H7 (cell line): Measurements from ENCODE around the gene ABCB4. TPM values are rescaled to one million over a fixed set of nuclear protein-coding genes. Genes with fewer than 3 reads are reported as not detected.

Experiments
- DNase-seq: peaks from one replicate; pipeline ENCODE4 v3.0.0; 2012
- H3K27me3 ChIP-seq: 2 replicates; pipeline ENCODE4 v1.6.0; 2011; ENCODE audit warnings: mild to moderate bottlenecking, low read length; ENCODE audit not compliant: control insufficient read depth, insufficient read depth
- H3K36me3 ChIP-seq: replicated peaks from 2 replicates; pipeline ENCODE4 v1.5.1; 2011; ENCODE audit warnings: low read length; ENCODE audit not compliant: control insufficient read depth, insufficient read depth
- H3K4me3 ChIP-seq: 2 replicates; pipeline ENCODE4 v1.5.1; 2011; ENCODE audit warnings: low read depth, mild to moderate bottlenecking, control low read depth, low read length, moderate library complexity; ENCODE audit not compliant: insufficient read depth
- total RNA-seq: library from RNA; depleted of rRNA; stranded (reverse); fragments of >200 nt; shearing (Covaris generic); gene quantifications from 2 replicates; pipeline ENCODE4 v1.2.3, GENCODE V29; 2014; rRNA removed

ABCB4 gene
- total RNA-seq, 1 experiment from 2014 or later, result 0.69 TPM

DNA sequence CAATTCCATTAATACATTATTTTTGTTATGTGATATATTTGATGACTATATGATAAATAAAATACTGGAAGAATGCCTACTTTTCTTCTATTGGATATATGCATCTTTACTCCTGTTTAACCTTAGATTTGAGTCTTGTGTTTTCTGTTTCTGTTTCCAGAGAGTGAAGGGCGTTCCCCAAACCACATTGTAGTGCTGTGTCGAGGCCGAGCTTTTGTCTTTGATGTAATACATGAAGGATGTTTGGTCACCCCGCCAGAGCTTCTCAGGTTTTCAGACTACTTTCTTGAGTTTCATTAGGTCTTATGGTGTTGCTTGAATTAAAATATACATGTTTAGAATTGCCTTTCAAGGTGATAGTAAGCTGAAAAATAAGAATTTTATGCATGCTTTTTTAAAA, 106.3 kb downstream of the ABCB4 start:
- no peak overlapping the region for H3K4me3 ChIP-seq
- H3K27me3 ChIP-seq, result no peaks in the 10 kb centered on the region
- H3K36me3 ChIP-seq, result no peaks in the 10 kb centered on the region; the same call in 1 of the 2 replicates
- DNase-seq, result no peak

DNA sequence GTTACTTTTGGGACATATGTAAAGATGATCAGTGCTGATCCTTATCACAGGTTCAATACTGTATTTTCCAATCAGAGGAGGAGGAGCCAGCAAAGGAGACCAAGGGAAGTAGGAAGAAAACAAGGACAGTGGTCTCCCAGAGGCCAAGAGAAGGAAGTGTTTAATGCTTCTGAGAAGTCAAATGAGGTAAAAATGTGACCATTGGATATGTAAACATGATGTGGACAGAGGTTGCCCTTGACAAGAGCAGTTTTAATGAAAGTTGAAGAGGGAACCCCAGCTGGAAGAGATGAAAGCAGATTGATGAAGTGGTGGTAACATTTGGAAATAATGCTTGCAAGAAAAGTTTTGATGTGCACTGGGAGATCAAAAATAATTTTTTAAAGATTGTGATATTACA, 111.2 kb downstream of the ABCB4 start:
- Histone ChIP-seq H3K4me3 (no peak overlapping the region), H3K27me3 (no peaks in the 10 kb centered on the region), H3K36me3 (no peaks in the 10 kb centered on the region)
- no peak for DNase-seq

DNA sequence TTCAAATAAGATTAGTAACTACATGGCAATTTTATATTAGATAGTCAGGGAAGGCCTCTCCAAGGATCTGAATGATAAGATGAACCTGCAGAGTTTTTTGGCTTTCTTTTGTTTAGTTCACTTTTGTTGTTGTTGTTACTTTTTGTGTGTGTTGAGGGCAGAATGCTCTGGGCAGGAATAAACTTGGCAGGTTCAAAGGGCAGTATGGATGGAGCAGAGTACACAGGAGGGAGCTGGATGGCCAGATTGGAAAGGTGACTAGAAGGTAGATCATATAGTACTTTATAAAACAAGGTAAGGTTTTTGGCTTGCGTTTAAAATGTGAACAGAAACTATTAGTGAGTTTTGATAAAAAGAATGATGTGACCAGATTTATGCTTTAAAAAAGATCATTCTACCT, 112.1 kb downstream of the ABCB4 start:
- no peaks in the 10 kb centered on the region for H3K36me3 ChIP-seq
- no peaks in the 10 kb centered on the region for H3K27me3 ChIP-seq
- H3K4me3 ChIP-seq, result no peak overlapping the region
- DNase-seq, result no peak

DNA sequence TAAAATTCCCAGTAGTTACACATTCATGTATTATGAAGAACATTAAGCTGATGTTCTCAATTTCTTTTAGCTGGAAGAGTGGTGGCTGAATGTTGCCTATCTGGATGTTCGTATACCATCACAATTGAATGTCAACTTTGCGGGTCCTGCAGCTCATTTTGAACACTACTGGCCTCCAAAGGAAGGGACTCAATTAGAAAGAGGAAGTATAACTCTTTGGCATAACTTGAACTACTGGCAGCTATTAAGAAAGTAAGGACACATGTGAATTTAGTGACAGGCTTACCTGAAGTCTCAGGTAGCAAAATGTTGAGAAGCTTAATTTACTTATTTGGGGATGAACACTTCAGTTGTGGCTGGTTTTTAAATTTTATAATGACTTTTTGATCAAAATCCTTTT, 114.2 kb downstream of the ABCB4 start:
- no peak overlapping the region for H3K4me3 ChIP-seq
- H3K27me3 ChIP-seq, result no peaks in the 10 kb centered on the region
- DNase-seq, result no peak
- H3K36me3 ChIP-seq, result no peaks in the 10 kb centered on the region

DNA sequence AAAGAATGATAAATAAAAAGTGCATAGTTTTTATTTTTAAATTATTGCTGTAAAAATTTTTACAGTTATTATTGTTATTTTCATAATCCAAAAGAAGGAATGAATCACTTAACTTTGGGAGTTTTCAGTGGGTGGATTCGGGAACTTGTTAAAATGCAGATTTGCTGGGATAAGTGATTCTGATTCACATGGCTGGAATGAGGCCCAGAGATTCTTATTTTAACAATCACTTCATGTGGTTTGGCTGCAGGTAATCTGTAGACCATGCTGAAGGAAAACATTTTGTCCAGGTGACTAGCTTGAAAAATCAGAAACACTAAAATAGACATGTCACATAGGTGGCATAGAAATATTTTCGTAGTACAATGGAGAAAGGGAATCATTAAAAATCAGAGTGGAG, 116.1 kb downstream of the ABCB4 start:
- Histone ChIP-seq H3K36me3 (no peaks in the 10 kb centered on the region; the same call in 1 of the 2 replicates), H3K4me3 (no peak overlapping the region), H3K27me3 (no peaks in the 10 kb centered on the region)
- no peak for DNase-seq

DNA sequence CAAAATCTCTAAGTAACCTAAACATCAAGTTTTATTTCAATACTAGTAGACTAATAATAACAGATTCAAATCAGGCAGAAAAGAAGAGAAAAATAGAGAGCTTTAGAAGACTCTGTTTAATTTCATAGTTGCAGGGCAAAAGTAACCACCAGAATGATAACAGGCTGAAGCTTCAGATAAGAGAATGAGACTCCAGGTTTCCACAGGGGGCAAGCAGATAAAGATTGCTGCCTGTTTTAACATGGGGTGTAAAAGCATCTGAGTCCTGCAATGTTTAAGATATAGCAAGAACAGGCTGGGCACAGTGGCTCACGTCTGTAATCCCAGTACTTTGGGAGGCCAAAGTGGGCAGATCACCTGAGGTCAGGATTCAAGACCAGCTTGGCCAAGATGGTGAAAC, 119.0 kb downstream of the ABCB4 start:
- no peak for DNase-seq
- Histone ChIP-seq H3K4me3 (no peak overlapping the region), H3K36me3 (no peaks in the 10 kb centered on the region; the same call in none of the 2 replicates), H3K27me3 (no peaks in the 10 kb centered on the region)

DNA sequence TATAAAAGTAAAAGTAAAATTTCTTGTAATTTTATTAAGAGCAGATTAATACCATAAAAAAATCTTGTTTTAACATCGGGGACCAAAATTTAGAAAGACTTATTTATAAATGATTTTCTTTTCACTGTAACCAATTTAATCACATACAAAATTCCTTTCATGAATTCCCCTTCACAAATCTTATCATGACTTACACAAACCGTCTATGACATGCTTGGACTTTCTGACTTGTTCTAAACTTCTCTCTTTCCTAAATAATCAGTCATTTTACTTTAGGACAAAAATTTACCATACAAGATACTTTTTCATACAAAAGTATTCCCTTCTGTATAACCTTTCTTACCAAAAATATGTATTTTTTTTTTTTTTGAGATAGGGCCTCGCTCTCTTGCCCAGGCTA, 120.7 kb downstream of the ABCB4 start:
- H3K4me3 ChIP-seq, result no peak overlapping the region
- DNase-seq, result no peak
- peaks cover 1% of the 10 kb centered on the region for H3K36me3 ChIP-seq
- no peaks in the 10 kb centered on the region for H3K27me3 ChIP-seq

Other genes with a start within 250 kb of the ABCB4 start
- gene CROT, start 130.0 kb downstream of the ABCB4 start, total RNA-seq, result 0.80 and 1.6 TPM in 2 replicates
- not detected in 2 replicates for gene ABCB1, start 125.2 kb upstream of the ABCB4 start, total RNA-seq
- 0.18 and 0.35 TPM in 2 replicates for gene RUNDC3B, start 152.7 kb upstream of the ABCB4 start, total RNA-seq